Testis (tissue), 2 donors: ENCODE measurements around the gene FANCB.

Experiments used
- CTCF ChIP-seq, 3 experiments: fragments of 450-650 bp in 2 of 3; fragments of 200-600 bp in 1 of 3; sonication (generic) in 1 of 3; IDR thresholded peaks; one replicate each; pipeline ENCODE4 v1.5.1; 2016 to 2019; ENCODE audit warnings: antibody characterized with exemption in 3 of 3, mild to moderate bottlenecking in 2 of 3, moderate library complexity in 1 of 3
- POLR2A ChIP-seq: fragments of 450-650 bp; IDR thresholded peaks from one replicate; pipeline ENCODE4 v1.6.1; 2017; ENCODE audit warnings: antibody characterized with exemption, mild to moderate bottlenecking, moderate library complexity

- TF ChIP-seq POLR2A, result no peak
- no peak for TF ChIP-seq CTCF (IDR thresholded peaks at IDR 0.05)
Measured at GRCh38 chrX:14919407-14919806, 46.5 kb upstream of the FANCB start.
